Subcutaneous abdominal adipose tissue (tissue), 5 donors: Measurements from ENCODE around the gene SYT3.

Source experiments
- H3K27ac ChIP-seq: one replicate; pipeline ENCODE4 v1.7.0; 2013; ENCODE audit warnings: low read depth, mild to moderate bottlenecking, inconsistent platforms, low read length, moderate library complexity
- H3K27me3 ChIP-seq, 5 donors: one replicate each; pipeline ENCODE4 v1.7.0; 2013; ENCODE audit warnings: low read length in 5 of 5, inconsistent platforms in 1 of 5; ENCODE audit not compliant: control insufficient read depth in 5 of 5, insufficient read depth in 4 of 5
- H3K36me3 ChIP-seq, 5 donors: one replicate each; pipeline ENCODE4 v1.7.0; 2013; ENCODE audit warnings: low read length in 5 of 5; ENCODE audit not compliant: control insufficient read depth in 5 of 5, insufficient read depth in 5 of 5
- H3K4me1 ChIP-seq, 5 donors: one replicate each; pipeline ENCODE4 v1.7.0; 2013; ENCODE audit warnings: low read length in 5 of 5, mild to moderate bottlenecking in 3 of 5, moderate library complexity in 1 of 5; ENCODE audit not compliant: control insufficient read depth in 5 of 5, insufficient read depth in 5 of 5
- H3K4me3 ChIP-seq, 5 donors: one replicate each; pipeline ENCODE4 v1.7.0; 2013; ENCODE audit warnings: low read length in 5 of 5, low read depth in 1 of 5
- H3K9ac ChIP-seq, 5 donors: one replicate each; pipeline ENCODE4 v1.7.0; 2013; ENCODE audit warnings: low read length in 5 of 5, mild to moderate bottlenecking in 4 of 5, moderate library complexity in 3 of 5
- H3K9me3 ChIP-seq, 5 donors: one replicate each; pipeline ENCODE4 v1.7.0; 2013; ENCODE audit warnings: low read length in 5 of 5; ENCODE audit not compliant: control insufficient read depth in 5 of 5
- donor health status: healthy.
- donor health status: healthy.
- donor health status: healthy.
- donor health status: healthy.
- donor health status: healthy.

The SYT3 gene

GRCh38 chr19:50661766-50662650, 22.3 kb upstream of the SYT3 start:
- Histone ChIP-seq H3K27ac (no peak overlapping the region), H3K36me3 (no peaks in the 10 kb centered on the region), H3K4me1 (peaks cover 0 to 16% (median 10%) of the 10 kb centered on the region in 5 donors), H3K9me3 (no peaks in the 10 kb centered on the region), H3K27me3 (peaks cover 33 to 52% (median 41%) of the 10 kb centered on the region in 5 donors), H3K9ac (no peak overlapping the region), H3K4me3 (no peak overlapping the region)

- no peak overlapping the region for H3K4me3 ChIP-seq
- H3K4me1 ChIP-seq = peaks cover 0 to 16% (median 10%) of the 10 kb centered on the region in 5 donors
- no peak overlapping the region for H3K9ac ChIP-seq
- no peak overlapping the region for H3K27ac ChIP-seq
- no peaks in the 10 kb centered on the region for H3K36me3 ChIP-seq
- peaks cover 27 to 50% (median 39%) of the 10 kb centered on the region in 5 donors for H3K27me3 ChIP-seq
- peaks cover 0 to 2% (median 0%) of the 10 kb centered on the region in 5 donors for H3K9me3 ChIP-seq
These were observed 21.3 kb upstream of the SYT3 start for GRCh38 chr19:50661023-50661422.

GRCh38 chr19:50660088-50660366, 20.3 kb upstream of the SYT3 start:
- Histone ChIP-seq H3K4me3 (no peak overlapping the region), H3K4me1 (peaks cover 0 to 16% (median 10%) of the 10 kb centered on the region in 5 donors), H3K27me3 (peaks cover 31 to 51% (median 39%) of the 10 kb centered on the region in 5 donors)

GRCh38 chr19:50659318-50660087, 19.8 kb upstream of the SYT3 start:
- H3K36me3 ChIP-seq = no peaks in the 10 kb centered on the region
- H3K4me3 ChIP-seq = peak overlapping the region in 3 of 5 donors; percentile 29 to 63 (median 60)
- peaks cover 0 to 13% (median 10%) of the 10 kb centered on the region in 5 donors for H3K9me3 ChIP-seq
- H3K9ac ChIP-seq = no peak overlapping the region
- peaks cover 35 to 47% (median 39%) of the 10 kb centered on the region in 5 donors for H3K27me3 ChIP-seq
- peaks cover 0 to 16% (median 10%) of the 10 kb centered on the region in 5 donors for H3K4me1 ChIP-seq
- H3K27ac ChIP-seq = no peak overlapping the region

More at GRCh38 chr19:50660088-50660366, 20.3 kb upstream of the SYT3 start:
- Histone ChIP-seq H3K9ac (no peak overlapping the region), H3K9me3 (peaks cover 0 to 8% (median 6%) of the 10 kb centered on the region in 5 donors), H3K27ac (no peak overlapping the region), H3K36me3 (no peaks in the 10 kb centered on the region)

- peaks cover 35 to 49% (median 39%) of the 10 kb centered on the region in 5 donors for H3K27me3 ChIP-seq
- H3K9ac ChIP-seq = no peak overlapping the region
- peaks cover 0 to 16% (median 10%) of the 10 kb centered on the region in 5 donors for H3K4me1 ChIP-seq
- H3K27ac ChIP-seq = no peak overlapping the region
- peaks cover 0 to 14% (median 10%) of the 10 kb centered on the region in 5 donors for H3K9me3 ChIP-seq
- H3K4me3 ChIP-seq = peak overlapping the region; percentile 39 to 63 (median 49)
- no peaks in the 10 kb centered on the region for H3K36me3 ChIP-seq
These were observed 19.0 kb upstream of the SYT3 start for GRCh38 chr19:50658441-50659317.

GRCh38 chr19:50657712-50658440, 18.2 kb upstream of the SYT3 start:
- Histone ChIP-seq H3K27ac (no peak overlapping the region), H3K27me3 (peaks cover 35 to 53% (median 39%) of the 10 kb centered on the region in 5 donors), H3K9me3 (peaks cover 0 to 14% (median 10%) of the 10 kb centered on the region in 5 donors), H3K4me3 (peak overlapping the region in 4 of 5 donors; percentile 47 to 63 (median 54)), H3K36me3 (no peaks in the 10 kb centered on the region), H3K9ac (no peak overlapping the region), H3K4me1 (peaks cover 0 to 16% (median 10%) of the 10 kb centered on the region in 5 donors)

GRCh38 chr19:50657222-50657669, 17.6 kb upstream of the SYT3 start:
- peaks cover 0 to 16% (median 10%) of the 10 kb centered on the region in 5 donors for H3K4me1 ChIP-seq
- no peak overlapping the region for H3K27ac ChIP-seq
- H3K9ac ChIP-seq = no peak overlapping the region
- H3K36me3 ChIP-seq = no peaks in the 10 kb centered on the region
- peaks cover 34 to 58% (median 42%) of the 10 kb centered on the region in 5 donors for H3K27me3 ChIP-seq
- no peak overlapping the region for H3K4me3 ChIP-seq
- H3K9me3 ChIP-seq = peaks cover 0 to 14% (median 10%) of the 10 kb centered on the region in 5 donors

- Histone ChIP-seq H3K4me1 (peaks cover 0 to 16% (median 10%) of the 10 kb centered on the region in 5 donors), H3K36me3 (no peaks in the 10 kb centered on the region), H3K9me3 (peaks cover 0 to 14% (median 10%) of the 10 kb centered on the region in 5 donors), H3K27me3 (peaks cover 18 to 42% (median 23%) of the 10 kb centered on the region in 5 donors), H3K4me3 (no peak overlapping the region), H3K9ac (no peak overlapping the region), H3K27ac (no peak overlapping the region)
These were observed 15.2 kb upstream of the SYT3 start for GRCh38 chr19:50654882-50655281.

- Histone ChIP-seq H3K9ac (no peak overlapping the region), H3K4me1 (peaks cover 0 to 1% (median 0%) of the 10 kb centered on the region in 5 donors), H3K4me3 (no peak overlapping the region), H3K27ac (no peak overlapping the region), H3K27me3 (peaks cover 15 to 37% (median 18%) of the 10 kb centered on the region in 5 donors), H3K9me3 (peaks cover 0 to 14% (median 12%) of the 10 kb centered on the region in 5 donors), H3K36me3 (no peaks in the 10 kb centered on the region)
These were observed 13.0 kb upstream of the SYT3 start for GRCh38 chr19:50652722-50653121.
